ENCODE results near the gene PLXNB2.

DNA sequence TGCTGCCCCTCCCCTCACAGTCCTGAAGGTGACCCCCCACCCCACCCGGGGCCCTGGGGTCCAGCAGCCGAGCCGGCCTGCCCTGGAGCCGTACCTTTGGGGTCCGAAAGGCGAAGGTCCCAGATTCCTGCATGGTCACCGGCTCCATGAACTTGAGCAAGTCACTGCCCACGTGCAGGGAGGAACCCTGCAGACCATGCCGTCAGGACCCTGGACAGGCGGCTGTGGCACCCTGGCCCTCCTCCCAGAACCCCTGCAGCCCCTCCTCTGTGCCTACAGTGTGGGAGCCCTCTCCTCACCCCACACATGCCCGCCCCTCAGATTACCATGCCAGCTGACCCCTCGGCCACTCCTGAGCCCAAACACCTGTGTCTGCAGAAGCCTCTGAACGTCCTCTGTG, 23.0 kb downstream of the PLXNB2 start:
- TF ChIP-seq, protein P1, sequence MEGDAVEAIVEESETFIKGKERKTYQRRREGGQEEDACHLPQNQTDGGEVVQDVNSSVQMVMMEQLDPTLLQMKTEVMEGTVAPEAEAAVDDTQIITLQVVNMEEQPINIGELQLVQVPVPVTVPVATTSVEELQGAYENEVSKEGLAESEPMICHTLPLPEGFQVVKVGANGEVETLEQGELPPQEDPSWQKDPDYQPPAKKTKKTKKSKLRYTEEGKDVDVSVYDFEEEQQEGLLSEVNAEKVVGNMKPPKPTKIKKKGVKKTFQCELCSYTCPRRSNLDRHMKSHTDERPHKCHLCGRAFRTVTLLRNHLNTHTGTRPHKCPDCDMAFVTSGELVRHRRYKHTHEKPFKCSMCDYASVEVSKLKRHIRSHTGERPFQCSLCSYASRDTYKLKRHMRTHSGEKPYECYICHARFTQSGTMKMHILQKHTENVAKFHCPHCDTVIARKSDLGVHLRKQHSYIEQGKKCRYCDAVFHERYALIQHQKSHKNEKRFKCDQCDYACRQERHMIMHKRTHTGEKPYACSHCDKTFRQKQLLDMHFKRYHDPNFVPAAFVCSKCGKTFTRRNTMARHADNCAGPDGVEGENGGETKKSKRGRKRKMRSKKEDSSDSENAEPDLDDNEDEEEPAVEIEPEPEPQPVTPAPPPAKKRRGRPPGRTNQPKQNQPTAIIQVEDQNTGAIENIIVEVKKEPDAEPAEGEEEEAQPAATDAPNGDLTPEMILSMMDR (IDR thresholded peaks at IDR 0.05; ENCODE audit: borderline replicate concordance, extremely low read depth, low read length, poor library complexity, severe bottlenecking), result no peak
- TF ChIP-seq EZH2 (IDR thresholded peaks at IDR 0.05; ENCODE audit: borderline replicate concordance, low read depth, low read length, severe bottlenecking), result no peak

Data from DND-41 (cell line).